Skeletal muscle tissue (tissue), 4 donors: ENCODE measurements around the gene ARHGEF2. TPM values are rescaled to one million over a fixed set of nuclear protein-coding genes. Genes with fewer than 3 reads are reported as not detected.
"Not testable (repeated sequence)": the region's sequence is repeated elsewhere in the genome, so short reads cannot be mapped to it uniquely, and the experiment has no call there.

Source experiments
- H3K27ac ChIP-seq: one replicate; pipeline ENCODE4 v1.7.0; 2013; ENCODE audit warnings: mild to moderate bottlenecking, low read depth, low read length, inconsistent platforms
- H3K27me3 ChIP-seq, 3 donors: one replicate each; pipeline ENCODE4 v1.7.0; 2013; ENCODE audit warnings: low read length in 3 of 3; ENCODE audit not compliant: control insufficient read depth in 3 of 3, insufficient read depth in 3 of 3
- H3K36me3 ChIP-seq, 3 donors: one replicate each; pipeline ENCODE4 v1.7.0; 2013; ENCODE audit warnings: low read length in 3 of 3; ENCODE audit not compliant: control insufficient read depth in 3 of 3, insufficient read depth in 3 of 3
- H3K4me1 ChIP-seq, 3 donors: one replicate each; pipeline ENCODE4 v1.7.0; 2013; ENCODE audit warnings: low read length in 3 of 3, mild to moderate bottlenecking in 3 of 3; ENCODE audit not compliant: control insufficient read depth in 3 of 3, insufficient read depth in 3 of 3
- H3K4me3 ChIP-seq, 3 donors: one replicate each; pipeline ENCODE4 v1.7.0; 2013; ENCODE audit warnings: low read length in 3 of 3
- H3K9ac ChIP-seq, 3 donors: one replicate each; pipeline ENCODE4 v1.7.0; 2013; ENCODE audit warnings: low read length in 3 of 3, mild to moderate bottlenecking in 3 of 3, moderate library complexity in 2 of 3, low read depth in 1 of 3
- H3K9me3 ChIP-seq, 3 donors: one replicate each; pipeline ENCODE4 v1.7.0; 2013; ENCODE audit warnings: low read length in 3 of 3; ENCODE audit not compliant: control insufficient read depth in 3 of 3
- total RNA-seq: library from RNA; depleted of rRNA; stranded (reverse); fragments of >200 nt; gene quantifications from one replicate; pipeline ENCODE4 v1.2.3, GENCODE V29; 2014
- donor health status: Osteomylitis.

ARHGEF2 gene
- total RNA-seq, 1 donor from 2014 or later = 135 TPM

GRCh38 chr1:155938220-155938627 is 40.1 kb downstream of the ARHGEF2 start:
- Histone ChIP-seq H3K9me3 (no peaks in the 10 kb centered on the region), H3K27ac (no peak overlapping the region), H3K27me3 (no peaks in the 10 kb centered on the region), H3K36me3 (peaks cover 0 to 7% (median 5%) of the 10 kb centered on the region in 3 donors), H3K4me1 (peaks cover 41 to 47% (median 41%) of the 10 kb centered on the region in 3 donors), H3K4me3 (no peak overlapping the region), H3K9ac (no peak overlapping the region)

DNA sequence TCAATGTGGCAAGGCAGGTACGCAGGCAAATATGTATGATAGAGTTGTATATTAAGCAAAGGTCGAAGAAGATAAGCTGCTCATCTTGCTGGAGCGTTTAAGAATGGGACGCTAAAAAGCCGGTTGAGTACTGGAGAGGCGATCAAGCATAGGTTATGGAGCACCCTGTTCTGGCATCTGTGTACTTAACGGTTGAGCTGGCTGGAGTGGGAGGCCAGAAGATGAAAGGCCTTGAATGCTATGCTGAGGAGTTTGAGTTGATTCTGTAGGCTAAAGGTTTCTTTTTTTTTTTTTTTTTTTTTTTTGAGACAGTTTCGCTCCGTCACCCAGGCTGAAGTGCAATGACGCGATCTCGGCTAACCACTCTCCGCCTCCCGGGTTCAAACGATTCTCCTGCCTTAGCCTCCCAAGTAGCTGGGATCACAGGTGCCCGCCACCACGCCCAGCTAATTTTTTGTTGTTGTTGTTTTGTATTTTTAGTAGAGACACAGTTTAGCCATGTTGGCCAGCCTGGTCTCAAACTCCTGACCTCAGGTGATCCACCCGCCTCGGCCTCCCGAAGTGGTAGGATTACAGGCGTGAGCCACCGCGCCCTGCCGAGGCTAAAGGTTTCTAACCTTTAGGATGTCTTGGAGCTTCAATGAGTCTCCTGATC is 43.3 kb downstream of the ARHGEF2 start:
- Histone ChIP-seq H3K36me3 (peaks cover 12 to 31% (median 15%) of the 10 kb centered on the region in 3 donors), H3K27me3 (no peaks in the 10 kb centered on the region), H3K4me1 (peaks cover 37 to 50% (median 43%) of the 10 kb centered on the region in 3 donors), H3K27ac (peak overlapping the region; percentile 96), H3K9ac (peak overlapping the region; percentile 79 to 95 (median 84)), H3K4me3 (peak overlapping the region; percentile 82 to 90 (median 87)), H3K9me3 (no peaks in the 10 kb centered on the region)

- Histone ChIP-seq H3K36me3 (peaks cover 15 to 35% (median 18%) of the 10 kb centered on the region in 3 donors), H3K4me1 (peaks cover 37 to 47% (median 39%) of the 10 kb centered on the region in 3 donors), H3K9ac (peak within 1 kb of the TSS; percentile 95 to 100 (median 99)), H3K9me3 (no peaks in the 10 kb centered on the region), H3K4me3 (peak within 1 kb of the TSS; percentile 90 to 97 (median 93)), H3K27ac (peak within 1 kb of the TSS; percentile 96), H3K27me3 (no peaks in the 10 kb centered on the region)
These were observed 44.0 kb downstream of the ARHGEF2 start, which contains the start of gene KHDC4 for GRCh38 chr1:155934097-155934935. KHDC4 (minus strand) TSS chr1:155934413; CDS start chr1:155934373, 40 bp downstream.

- peak overlapping the region; percentile 96 for H3K27ac ChIP-seq
- peaks cover 20 to 41% (median 24%) of the 10 kb centered on the region in 3 donors for H3K36me3 ChIP-seq
- H3K4me1 ChIP-seq = peaks cover 37 to 46% (median 37%) of the 10 kb centered on the region in 3 donors
These were observed 44.7 kb downstream of the ARHGEF2 start for GRCh38 chr1:155933591-155934096.

DNA sequence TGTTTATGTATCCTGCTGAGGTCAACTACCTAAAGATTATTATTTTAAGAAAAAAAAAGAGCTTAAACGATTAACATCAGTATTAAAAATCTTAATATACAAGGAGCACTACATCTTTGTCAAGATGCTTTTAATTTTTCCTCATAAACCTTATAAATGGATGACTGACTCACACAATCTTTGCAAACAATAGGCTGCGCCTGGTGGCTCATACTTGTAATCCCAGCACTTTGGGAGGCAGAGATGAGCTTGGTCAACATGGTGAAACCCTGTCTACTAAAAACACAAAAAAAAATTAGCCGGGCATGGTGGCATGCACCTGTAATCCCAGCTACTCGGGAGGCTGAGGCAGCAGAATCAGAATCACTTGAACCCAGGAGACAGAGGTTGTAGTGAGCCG is 45.9 kb downstream of the ARHGEF2 start:
- H3K9ac ChIP-seq = peak overlapping the region in 2 of 3 donors; percentile 7 to 45
- H3K27ac ChIP-seq = no peak overlapping the region
- peaks cover 36 to 39% (median 37%) of the 10 kb centered on the region in 3 donors for H3K4me1 ChIP-seq
- peak overlapping the region in 2 of 3 donors; percentile 8 to 90 for H3K4me3 ChIP-seq
- no peaks in the 10 kb centered on the region for H3K9me3 ChIP-seq
- H3K36me3 ChIP-seq = peaks cover 20 to 49% (median 24%) of the 10 kb centered on the region in 3 donors
- no peaks in the 10 kb centered on the region for H3K27me3 ChIP-seq

More at GRCh38 chr1:155933591-155934096, 44.7 kb downstream of the ARHGEF2 start:
- H3K27me3 ChIP-seq = no peaks in the 10 kb centered on the region
- peak overlapping the region; percentile 90 to 97 (median 93) for H3K4me3 ChIP-seq
- no peaks in the 10 kb centered on the region for H3K9me3 ChIP-seq
- peak overlapping the region; percentile 95 to 100 (median 99) for H3K9ac ChIP-seq

DNA sequence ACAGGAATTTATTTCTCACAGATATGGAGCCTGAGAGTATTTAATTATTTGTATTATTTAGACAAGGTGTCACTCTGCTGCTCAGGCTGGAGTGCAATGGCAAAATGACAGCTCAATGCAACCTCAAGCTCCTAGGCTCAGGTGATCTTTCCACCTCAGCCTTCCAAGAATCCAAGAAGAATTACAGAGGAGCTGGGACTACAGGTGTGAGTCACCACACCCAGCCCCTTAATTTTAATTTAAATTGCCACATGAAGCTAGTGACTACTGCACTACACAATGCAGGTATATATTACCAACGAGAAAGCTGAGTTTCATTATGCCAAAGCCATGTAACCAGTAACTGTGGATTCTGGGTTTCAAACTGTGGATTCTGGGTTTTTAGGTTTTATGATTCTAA is 46.3 kb downstream of the ARHGEF2 start:
- H3K4me1 ChIP-seq = peaks cover 36 to 39% (median 37%) of the 10 kb centered on the region in 3 donors
- H3K9ac ChIP-seq = peak overlapping the region in 2 of 3 donors; percentile 7 to 45
- H3K27ac ChIP-seq = no peak overlapping the region
- no peaks in the 10 kb centered on the region for H3K27me3 ChIP-seq
- no peak overlapping the region for H3K4me3 ChIP-seq
- no peaks in the 10 kb centered on the region for H3K9me3 ChIP-seq
- peaks cover 23 to 53% (median 28%) of the 10 kb centered on the region in 3 donors for H3K36me3 ChIP-seq

DNA sequence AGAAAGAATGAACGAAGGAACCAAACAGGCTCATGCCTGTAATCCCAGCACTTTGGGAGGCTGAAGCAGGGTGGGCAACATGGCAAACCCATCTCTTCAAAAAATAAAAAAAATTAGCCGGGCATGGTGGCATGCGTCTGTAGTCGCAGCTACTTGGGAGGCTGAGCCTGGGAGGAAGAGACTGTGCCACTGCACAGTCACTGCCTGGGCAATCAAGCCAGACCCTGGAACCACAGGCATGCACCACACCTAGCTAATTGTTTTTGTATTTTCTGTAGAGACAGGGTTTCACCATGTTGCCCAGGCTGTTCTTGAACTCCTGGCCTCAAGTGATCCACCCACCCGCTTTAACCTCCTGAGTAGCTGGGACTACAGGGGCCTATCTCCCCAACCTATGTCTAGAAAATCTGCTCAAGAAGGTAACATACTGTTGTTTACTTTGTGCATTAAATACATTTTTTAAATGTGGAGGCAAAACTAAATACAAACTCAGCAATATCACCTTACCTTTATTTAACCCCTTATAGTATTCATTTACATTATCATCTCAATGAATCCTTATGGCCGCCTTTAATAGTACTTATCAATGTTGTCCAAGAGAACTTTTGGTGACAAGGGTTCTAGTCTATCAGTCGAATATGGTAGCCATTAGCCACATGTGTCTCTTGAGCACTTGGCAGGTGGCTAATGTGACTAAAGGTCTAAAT is 46.9 kb downstream of the ARHGEF2 start:
- H3K36me3 ChIP-seq = peaks cover 29 to 59% (median 34%) of the 10 kb centered on the region in 3 donors
- no peaks in the 10 kb centered on the region for H3K9me3 ChIP-seq
- no peak overlapping the region for H3K27ac ChIP-seq
- H3K9ac ChIP-seq = peak overlapping the region in 2 of 3 donors; percentile 43 to 50
- peaks cover 36 to 39% (median 37%) of the 10 kb centered on the region in 3 donors for H3K4me1 ChIP-seq
- no peaks in the 10 kb centered on the region for H3K27me3 ChIP-seq
- peak overlapping the region in 1 of 3 donors; percentile 0 for H3K4me3 ChIP-seq

DNA sequence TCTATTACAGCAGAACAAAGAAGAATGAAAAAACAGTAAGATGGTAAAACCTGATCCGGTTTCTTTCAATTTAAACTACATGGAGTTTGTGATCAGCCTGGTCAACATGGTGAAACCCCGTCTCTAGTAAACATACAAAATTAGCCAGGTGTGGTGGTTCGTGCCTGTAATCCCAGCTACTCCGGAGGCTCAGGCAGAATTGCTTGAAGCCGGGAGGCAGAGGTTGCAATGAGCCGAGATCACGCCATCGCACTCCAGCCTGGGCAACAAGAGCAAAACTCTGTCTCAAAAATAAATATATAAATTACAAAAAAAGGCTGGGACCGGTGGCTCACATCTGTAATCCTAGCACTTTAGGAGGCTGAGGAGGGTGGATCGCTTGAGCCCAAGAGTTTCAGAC is 47.6 kb downstream of the ARHGEF2 start:
- not testable (repeated sequence) for H3K9me3 ChIP-seq, H3K4me3 ChIP-seq, H3K27ac ChIP-seq, H3K27me3 ChIP-seq
- H3K9ac ChIP-seq = peak overlapping the region; percentile 6 to 50 (median 43)
- peaks cover 34 to 67% (median 42%) of the 10 kb centered on the region in 3 donors for H3K36me3 ChIP-seq
- H3K4me1 ChIP-seq = peaks cover 36 to 39% (median 37%) of the 10 kb centered on the region in 3 donors

GRCh38 chr1:155929057-155929456 is 49.3 kb downstream of the ARHGEF2 start:
- no peak overlapping the region for H3K4me3 ChIP-seq
- H3K36me3 ChIP-seq = peaks cover 46 to 82% (median 51%) of the 10 kb centered on the region in 3 donors
- H3K4me1 ChIP-seq = peaks cover 32 to 35% (median 32%) of the 10 kb centered on the region in 3 donors
- no peaks in the 10 kb centered on the region for H3K27me3 ChIP-seq
- H3K9me3 ChIP-seq = no peaks in the 10 kb centered on the region
- H3K27ac ChIP-seq = no peak overlapping the region
- H3K9ac ChIP-seq = no peak overlapping the region
